HEK293 (cell line): ENCODE results near the gene LCTL.

ENCODE experiments used
- SP2 ChIP-seq: fragments of 450-650 bp; formaldehyde crosslinking; IDR thresholded peaks from 2 replicates; pipeline ENCODE4 v1.5.1; 2016; ENCODE audit warnings: missing biosample characterization, missing genetic modification characterization
- TCF7L2 ChIP-seq: IDR thresholded peaks from 2 replicates; pipeline ENCODE4 v1.6.1; 2011; ENCODE audit warnings: low read depth, mild to moderate bottlenecking, inconsistent platforms, low read length, moderate library complexity, borderline replicate concordance
- ZNF561 ChIP-seq: fragments of 450-650 bp; IDR thresholded peaks from 2 replicates; pipeline ENCODE4 v1.5.1; 2018; ENCODE audit warnings: missing biosample characterization, missing genetic modification characterization, borderline replicate concordance
- TF ChIP-seq, protein P1 (sequence below): fragments of 450-650 bp; formaldehyde crosslinking; IDR thresholded peaks from 2 replicates; pipeline ENCODE4 v1.5.1; 2016; ENCODE audit warnings: missing biosample characterization, missing genetic modification characterization, low read depth
- TF ChIP-seq, protein P2 (sequence below): fragments of 450-650 bp; formaldehyde crosslinking; IDR thresholded peaks from 2 replicates; pipeline ENCODE4 v1.5.1; 2016; ENCODE audit warnings: missing biosample characterization, missing genetic modification characterization
- TF ChIP-seq, protein P3 (sequence below): fragments of 450-650 bp; formaldehyde crosslinking; IDR thresholded peaks from 2 replicates; pipeline ENCODE4 v1.5.1; 2016; ENCODE audit warnings: missing biosample characterization, missing genetic modification characterization

DNA sequence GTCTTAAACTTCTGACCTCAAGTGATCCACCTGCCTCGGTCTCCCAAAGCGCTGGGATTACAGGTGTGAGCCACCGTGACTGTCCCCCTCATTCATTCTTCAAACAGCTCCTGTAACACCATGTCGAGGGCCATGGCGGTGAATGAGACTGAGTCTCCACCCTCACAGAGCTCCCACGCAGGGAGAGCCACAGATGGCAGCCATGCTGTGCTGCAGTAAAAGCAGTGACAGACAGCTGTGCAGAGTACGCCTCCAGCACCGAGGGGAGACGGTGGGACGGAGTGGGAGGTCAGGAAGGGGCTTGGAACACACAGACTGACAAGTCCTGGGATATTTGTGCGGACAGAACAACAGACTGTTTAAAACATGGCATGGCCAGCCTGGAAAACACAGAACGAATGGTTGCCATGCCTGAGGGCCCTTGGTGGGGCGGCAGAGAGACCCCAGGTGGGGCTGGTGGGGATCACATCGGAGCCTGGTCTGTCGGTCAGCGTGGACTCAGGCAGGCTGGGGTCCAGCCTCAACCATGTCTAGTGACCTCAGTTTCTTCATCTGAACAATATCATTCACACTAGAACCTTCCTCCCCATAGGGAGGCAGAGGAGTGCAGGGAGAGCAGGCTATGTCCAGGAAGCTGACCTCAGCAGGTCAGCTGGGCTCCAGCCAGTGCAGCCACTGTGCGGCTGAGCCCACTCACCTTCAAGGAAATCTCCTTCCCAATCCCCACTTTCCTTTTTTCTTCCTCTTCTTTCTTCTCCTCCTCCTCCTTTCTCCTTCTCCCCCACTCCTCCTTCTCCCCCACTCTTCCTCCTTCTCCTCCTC is 20.6 kb upstream of the LCTL start:
- TF ChIP-seq, protein P1, sequence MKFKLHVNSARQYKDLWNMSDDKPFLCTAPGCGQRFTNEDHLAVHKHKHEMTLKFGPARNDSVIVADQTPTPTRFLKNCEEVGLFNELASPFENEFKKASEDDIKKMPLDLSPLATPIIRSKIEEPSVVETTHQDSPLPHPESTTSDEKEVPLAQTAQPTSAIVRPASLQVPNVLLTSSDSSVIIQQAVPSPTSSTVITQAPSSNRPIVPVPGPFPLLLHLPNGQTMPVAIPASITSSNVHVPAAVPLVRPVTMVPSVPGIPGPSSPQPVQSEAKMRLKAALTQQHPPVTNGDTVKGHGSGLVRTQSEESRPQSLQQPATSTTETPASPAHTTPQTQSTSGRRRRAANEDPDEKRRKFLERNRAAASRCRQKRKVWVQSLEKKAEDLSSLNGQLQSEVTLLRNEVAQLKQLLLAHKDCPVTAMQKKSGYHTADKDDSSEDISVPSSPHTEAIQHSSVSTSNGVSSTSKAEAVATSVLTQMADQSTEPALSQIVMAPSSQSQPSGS (tag by site-specific recombination), result no peak
- TF ChIP-seq, protein P2, sequence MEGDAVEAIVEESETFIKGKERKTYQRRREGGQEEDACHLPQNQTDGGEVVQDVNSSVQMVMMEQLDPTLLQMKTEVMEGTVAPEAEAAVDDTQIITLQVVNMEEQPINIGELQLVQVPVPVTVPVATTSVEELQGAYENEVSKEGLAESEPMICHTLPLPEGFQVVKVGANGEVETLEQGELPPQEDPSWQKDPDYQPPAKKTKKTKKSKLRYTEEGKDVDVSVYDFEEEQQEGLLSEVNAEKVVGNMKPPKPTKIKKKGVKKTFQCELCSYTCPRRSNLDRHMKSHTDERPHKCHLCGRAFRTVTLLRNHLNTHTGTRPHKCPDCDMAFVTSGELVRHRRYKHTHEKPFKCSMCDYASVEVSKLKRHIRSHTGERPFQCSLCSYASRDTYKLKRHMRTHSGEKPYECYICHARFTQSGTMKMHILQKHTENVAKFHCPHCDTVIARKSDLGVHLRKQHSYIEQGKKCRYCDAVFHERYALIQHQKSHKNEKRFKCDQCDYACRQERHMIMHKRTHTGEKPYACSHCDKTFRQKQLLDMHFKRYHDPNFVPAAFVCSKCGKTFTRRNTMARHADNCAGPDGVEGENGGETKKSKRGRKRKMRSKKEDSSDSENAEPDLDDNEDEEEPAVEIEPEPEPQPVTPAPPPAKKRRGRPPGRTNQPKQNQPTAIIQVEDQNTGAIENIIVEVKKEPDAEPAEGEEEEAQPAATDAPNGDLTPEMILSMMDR, result no peak
- TF ChIP-seq, protein P3, sequence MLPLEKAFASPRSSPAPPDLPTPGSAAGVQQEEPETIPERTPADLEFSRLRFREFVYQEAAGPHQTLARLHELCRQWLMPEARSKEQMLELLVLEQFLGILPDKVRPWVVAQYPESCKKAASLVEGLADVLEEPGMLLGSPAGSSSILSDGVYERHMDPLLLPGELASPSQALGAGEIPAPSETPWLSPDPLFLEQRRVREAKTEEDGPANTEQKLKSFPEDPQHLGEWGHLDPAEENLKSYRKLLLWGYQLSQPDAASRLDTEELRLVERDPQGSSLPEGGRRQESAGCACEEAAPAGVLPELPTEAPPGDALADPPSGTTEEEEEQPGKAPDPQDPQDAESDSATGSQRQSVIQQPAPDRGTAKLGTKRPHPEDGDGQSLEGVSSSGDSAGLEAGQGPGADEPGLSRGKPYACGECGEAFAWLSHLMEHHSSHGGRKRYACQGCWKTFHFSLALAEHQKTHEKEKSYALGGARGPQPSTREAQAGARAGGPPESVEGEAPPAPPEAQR (tag by site-specific recombination), result no peak
- TF ChIP-seq TCF7L2 (no peak), SP2 (tag by site-specific recombination) (no peak), ZNF561 (tag by site-specific recombination) (no peak)
